GM18870 (cell line): Measurements from ENCODE around the gene ST3GAL4.
A peak's percentile ranks its signal among the peaks of the same experiment; 100 is the strongest.
"Not testable (repeated sequence)": the region's sequence is repeated elsewhere in the genome, so short reads cannot be mapped to it uniquely, and the experiment has no call there.

ENCODE experiments used
- ATAC-seq: cut with Tn5 transposase; IDR thresholded peaks from one replicate; pipeline ENCODE4 v1.9.1; 2021; ENCODE audit warnings: moderate library complexity; ENCODE audit not compliant: unreplicated experiment

Gene ST3GAL4

GRCh38 chr11:126383339-126384335, 28.2 kb downstream of the ST3GAL4 start:
- ATAC-seq, result no peak

GRCh38 chr11:126384449-126385070, 29.1 kb downstream of the ST3GAL4 start:
- ATAC-seq, result no peak

GRCh38 chr11:126385991-126386728, 30.7 kb downstream of the ST3GAL4 start:
- ATAC-seq, result no peak

- ATAC-seq, result not testable (repeated sequence)
Measured at GRCh38 chr11:126386729-126387071, 31.2 kb downstream of the ST3GAL4 start.

GRCh38 chr11:126387857-126388256, 32.4 kb downstream of the ST3GAL4 start:
- ATAC-seq, result no peak

- no peak for ATAC-seq
Measured at GRCh38 chr11:126390272-126390867, 34.9 kb downstream of the ST3GAL4 start.

GRCh38 chr11:126391286-126391954, 35.9 kb downstream of the ST3GAL4 start:
- no peak for ATAC-seq

- peak; percentile 65 for ATAC-seq
Measured at GRCh38 chr11:126391970-126392632, 36.6 kb downstream of the ST3GAL4 start.

- peak; percentile 17 for ATAC-seq
Measured at GRCh38 chr11:126392633-126393013, 37.1 kb downstream of the ST3GAL4 start.

GRCh38 chr11:126393143-126393542, 37.7 kb downstream of the ST3GAL4 start:
- no peak for ATAC-seq

GRCh38 chr11:126394036-126394435, 38.5 kb downstream of the ST3GAL4 start:
- no peak for ATAC-seq

GRCh38 chr11:126394634-126395072, 39.2 kb downstream of the ST3GAL4 start:
- not testable (repeated sequence) for ATAC-seq

- not testable (repeated sequence) for ATAC-seq
Measured at GRCh38 chr11:126395784-126396183, 40.3 kb downstream of the ST3GAL4 start.

GRCh38 chr11:126396266-126396665, 40.8 kb downstream of the ST3GAL4 start:
- ATAC-seq, result not testable (repeated sequence)

GRCh38 chr11:126396965-126397364, 41.5 kb downstream of the ST3GAL4 start:
- ATAC-seq, result no peak

- no peak for ATAC-seq
Measured at GRCh38 chr11:126398296-126398695, 42.8 kb downstream of the ST3GAL4 start.

- ATAC-seq, result no peak
Measured at GRCh38 chr11:126398721-126399120, 43.2 kb downstream of the ST3GAL4 start.

GRCh38 chr11:126400019-126400418, 44.5 kb downstream of the ST3GAL4 start:
- no peak for ATAC-seq

GRCh38 chr11:126400479-126400878, 45.0 kb downstream of the ST3GAL4 start:
- ATAC-seq, result no peak
